Endothelial cell of umbilical vein (primary cell): Measurements from ENCODE around the gene SDCCAG8. TPM values are rescaled to one million over a fixed set of nuclear protein-coding genes. Genes with fewer than 3 reads are reported as not detected.

ENCODE experiments used
- BruUV-seq: library from RNA; stranded (reverse); fragments of 400-500 nt; replicated peaks from 2 replicates; lab custom pipeline; 2021; lab: Mats Ljungman, UMichigan
- CTCF ChIA-PET: fragments of 300-600, 350-600 bp; sonication (Branson Sonifier 250); formaldehyde crosslinking; loops from one replicate; lab custom pipeline; 2021; ENCODE audit warnings: antibody characterized with exemption, inconsistent platforms; lab: Charles Lee
- POLR2A ChIA-PET: fragments of 300-600, 350-600 bp; sonication (Branson Sonifier 250); formaldehyde crosslinking; loops from one replicate; lab custom pipeline; 2021; ENCODE audit warnings: antibody characterized with exemption, inconsistent platforms; lab: Charles Lee
- DNase-seq: peaks from one replicate; pipeline ENCODE4 v3.0.0-alpha.2; 2011; ENCODE audit warnings: low read depth, low spot score
- FAIRE-seq: peaks from 2 replicates; lab custom pipeline; 2011; peaks lifted over from hg19 to GRCh38; lab: Jason Lieb, UNC
- H2AFZ ChIP-seq: 2 replicates; pipeline ENCODE4 v1.6.0; 2012; ENCODE audit warnings: low read depth, low read length, control low read depth, inconsistent platforms
- H3K27ac ChIP-seq: 2 replicates; pipeline ENCODE4 v1.5.1; 2011; ENCODE audit warnings: low read depth, mild to moderate bottlenecking, control low read depth, low read length, moderate library complexity; ENCODE audit not compliant: insufficient read depth
- H3K27me3 ChIP-seq, 2 experiments: 2 replicates each; pipeline versions ENCODE4 v1.6.0 to v1.6.1; 2011; ENCODE audit warnings: low read length in 2 of 2, mixed read lengths in 1 of 2; ENCODE audit not compliant: control insufficient read depth in 2 of 2, insufficient read depth in 2 of 2
- H3K36me3 ChIP-seq, 2 experiments: 2 replicates in 1 of 2; 3 replicates in 1 of 2; pipeline ENCODE4 v1.5.1; 2011; ENCODE audit warnings: low read length in 2 of 2, mild to moderate bottlenecking in 1 of 2, moderate library complexity in 1 of 2; ENCODE audit not compliant: control insufficient read depth in 2 of 2, insufficient read depth in 2 of 2; ENCODE audit errors: extremely low read depth in 1 of 2
- H3K4me1 ChIP-seq: 3 replicates; pipeline ENCODE4 v1.5.1; 2011; ENCODE audit warnings: mild to moderate bottlenecking, low read length; ENCODE audit not compliant: control insufficient read depth, insufficient read depth; ENCODE audit errors: extremely low read depth
- H3K4me2 ChIP-seq: 2 replicates; pipeline ENCODE4 v1.6.1; 2011; ENCODE audit warnings: low read length, control low read depth, mixed read lengths; ENCODE audit not compliant: insufficient read depth
- H3K4me3 ChIP-seq, 3 experiments: fragments of 200-600 bp in 1 of 3; sonication (generic), shearing (Covaris generic) in 1 of 3; replicated peaks in 1 of 3; 2 replicates each; pipeline ENCODE4 v1.5.1; 2011 to 2016; ENCODE audit warnings: control low read depth in 3 of 3, low read length in 3 of 3, mild to moderate bottlenecking in 2 of 3, inconsistent platforms in 1 of 3, low read depth in 1 of 3, moderate library complexity in 1 of 3; ENCODE audit not compliant: insufficient read depth in 1 of 3
- H3K79me2 ChIP-seq: 2 replicates; pipeline ENCODE4 v1.6.0; 2012; ENCODE audit warnings: low read length, inconsistent platforms; ENCODE audit not compliant: control insufficient read depth, insufficient read depth
- H3K9ac ChIP-seq: replicated peaks from 2 replicates; pipeline ENCODE3; 2011; ENCODE audit warnings: low read length, control low read depth; ENCODE audit not compliant: insufficient read depth; ENCODE audit errors: extremely low read depth
- H3K9me1 ChIP-seq: replicated peaks from 3 replicates; pipeline ENCODE4 v1.6.0; 2011; ENCODE audit warnings: mild to moderate bottlenecking, low read length; ENCODE audit not compliant: control insufficient read depth, insufficient read depth; ENCODE audit errors: extremely low read depth
- H3K9me3 ChIP-seq: replicated peaks from 2 replicates; pipeline ENCODE4 v1.5.1; 2012; ENCODE audit warnings: low read length, inconsistent platforms; ENCODE audit not compliant: control insufficient read depth, insufficient read depth
- H4K20me1 ChIP-seq: replicated peaks from 2 replicates; pipeline ENCODE3; 2011; ENCODE audit warnings: mild to moderate bottlenecking, low read length; ENCODE audit not compliant: control insufficient read depth, insufficient read depth; ENCODE audit errors: extremely low read depth
- CTCF ChIP-seq, 2 donors: IDR thresholded peaks; 1 replicate in 1 of 2; 2 replicates in 1 of 2; pipeline ENCODE4 v1.5.1; 2011; ENCODE audit warnings: low read length in 2 of 2, mild to moderate bottlenecking in 2 of 2, moderate library complexity in 2 of 2, control low read depth in 1 of 2, inconsistent platforms in 1 of 2, low read depth in 1 of 2; ENCODE audit not compliant: insufficient read depth in 1 of 2; ENCODE audit errors: extremely low read depth in 1 of 2
- EZH2 ChIP-seq: IDR thresholded peaks from 2 replicates; pipeline ENCODE4 v1.6.1; 2012; ENCODE audit warnings: borderline replicate concordance, low read depth, mild to moderate bottlenecking, moderate library complexity, low read length, inconsistent platforms; ENCODE audit not compliant: severe bottlenecking
- FOS ChIP-seq: IDR thresholded peaks from 2 replicates; pipeline ENCODE4 v1.6.1; 2011; ENCODE audit warnings: mild to moderate bottlenecking, low read length, moderate library complexity, borderline replicate concordance; ENCODE audit not compliant: insufficient read depth
- GATA2 ChIP-seq: IDR thresholded peaks from 2 replicates; pipeline ENCODE4 v1.7.0; 2011; ENCODE audit warnings: low read depth, mild to moderate bottlenecking, moderate library complexity, mixed read lengths, low read length; ENCODE audit not compliant: insufficient read length, insufficient read depth
- JUN ChIP-seq: IDR thresholded peaks from 2 replicates; pipeline ENCODE4 v1.6.1; 2011; ENCODE audit warnings: borderline replicate concordance, low read depth; ENCODE audit not compliant: insufficient read length, insufficient read depth
- MAX ChIP-seq: IDR thresholded peaks from 2 replicates; pipeline ENCODE4 v1.6.1; 2011; ENCODE audit not compliant: insufficient read depth, insufficient read length
- MYC ChIP-seq: IDR thresholded peaks from one replicate; pipeline ENCODE4 v1.6.1; 2011; ENCODE audit warnings: mild to moderate bottlenecking, low read depth, low read length
- POLR2A ChIP-seq: IDR thresholded peaks from 2 replicates; pipeline ENCODE4 v1.6.1; 2012; ENCODE audit warnings: low read depth, mild to moderate bottlenecking, control low read depth, low read length
- POLR2AphosphoS5 ChIP-seq: IDR thresholded peaks from 2 replicates; pipeline ENCODE4 v1.6.1; 2012; ENCODE audit warnings: low read depth, mild to moderate bottlenecking, control low read depth, low read length, moderate library complexity; ENCODE audit not compliant: insufficient read depth
- dilution Hi-C: fragments of 300-500 bp; cut with MboI; formaldehyde crosslinking; loops from one replicate; pipeline ENCODE4 v1.15.0; 2019; ENCODE audit warnings: low sequenced_read_pairs; ENCODE audit not compliant: extremely low pct_ligation_motif_present
- intact Hi-C: fragments of 100-400 bp; cut with micrococcal nuclease; formaldehyde crosslinking; loops from one replicate; pipeline ENCODE4 v1.10.0; 2022
- polyA plus RNA-seq, 4 experiments: library from polyadenylated mRNA; depleted of rRNA in 3 of 4; stranded (reverse) in 3 of 4; unstranded in 1 of 4; fragments of >200 nt; gene quantifications; 2 replicates each; pipeline versions ENCODE4 v1.2.1 to v1.2.3, GENCODE V29; 2011 to 2012; ENCODE audit warnings: missing spikeins in 1 of 4
- total RNA-seq: library from RNA; stranded (reverse); gene quantifications from 2 replicates; pipeline ENCODE4 v1.2.3, GENCODE V29; 2021

The SDCCAG8 gene
- total and polyA plus RNA-seq, 2 donors (not counting 3 experiments of a cell fraction or from before 2014, with no cell fraction given) = 14.6 to 25.7 TPM

- Histone ChIP-seq H3K27ac (no peak overlapping the region), H2AFZ (no peak overlapping the region), H3K9me1 (no peaks in the 10 kb centered on the region), H3K4me2 (no peak overlapping the region), H3K4me1 (no peaks in the 10 kb centered on the region), H4K20me1 (no peaks in the 10 kb centered on the region), H3K4me3 (no peak overlapping the region), H3K79me2 (peaks cover 8% of the 10 kb centered on the region), H3K9ac (no peak overlapping the region), H3K9me3 (no peaks in the 10 kb centered on the region), H3K27me3 (no peaks in the 10 kb centered on the region), H3K36me3 (peaks cover 0 to 10% of the 10 kb centered on the region in 2 experiments)
- dilution Hi-C loops = no loop called here
- ChIA-PET CTCF (interaction anchor here (0.7 to 1.6 kb wide), 3 partner anchors 11 to 69 kb away, joined by 3 read pairs; no protein-coding TSS in a partner anchor), POLR2A (no interaction called here)
- FAIRE-seq = no peak
- no peak for DNase-seq
- no TSS peak for BruUV-seq
- no peak for TF ChIP-seq POLR2AphosphoS5
- no peak for TF ChIP-seq EZH2
- TF ChIP-seq JUN = no peak
- TF ChIP-seq MYC = no peak
- no peak for TF ChIP-seq CTCF (IDR thresholded peaks at IDR 0.05; ENCODE audit: extremely low read depth in 1 of 2, insufficient read depth in 1 of 2, low read depth in 1 of 2, low read length in 2 of 2)
- TF ChIP-seq MAX = no peak
- no peak for TF ChIP-seq POLR2A
- TF ChIP-seq GATA2 = no peak
- no peak for TF ChIP-seq FOS
- intact Hi-C loops = no loop called here
Observed at GRCh38 chr1:243322326-243322725, 66.5 kb downstream of the SDCCAG8 start.
